Activated naive CD4-positive, alpha-beta T cell treated with anti-CD3 and anti-CD28 coated beads, Interleukin-2, amount 10 ng/mL, durations not matched to agents 7 days and 5 days (primary cell): ENCODE data around the gene GNA12.
"Not testable (repeated sequence)": the region's sequence is repeated elsewhere in the genome, so short reads cannot be mapped to it uniquely, and the experiment has no call there.

Experiments used
- CTCF ChIA-PET: fragments of 350-600 bp; sonication (Branson Sonifier 250); formaldehyde crosslinking; loops from one replicate; lab custom pipeline; 2021; ENCODE audit warnings: antibody characterized with exemption; lab: Charles Lee
- DNase-seq: peaks from one replicate; pipeline ENCODE4 v3.0.0-alpha.2; 2020
- H3K27ac Mint-ChIP-seq: one replicate; pipeline ENCODE4 v1.8.0; 2021; ENCODE audit warnings: mild to moderate bottlenecking, moderate library complexity, mixed read lengths
- H3K27me3 Mint-ChIP-seq: one replicate; pipeline ENCODE4 v1.8.0; 2021; ENCODE audit warnings: mild to moderate bottlenecking, mixed read lengths
- H3K36me3 Mint-ChIP-seq: one replicate; pipeline ENCODE4 v1.8.0; 2021; ENCODE audit warnings: mixed read lengths
- H3K4me1 Mint-ChIP-seq: one replicate; pipeline ENCODE4 v1.8.0; 2021; ENCODE audit warnings: mixed read lengths
- H3K4me3 Mint-ChIP-seq: one replicate; pipeline ENCODE4 v1.8.0; 2021; ENCODE audit warnings: mild to moderate bottlenecking, moderate library complexity, mixed read lengths
- H3K9me3 Mint-ChIP-seq: one replicate; pipeline ENCODE4 v1.8.0; 2021; ENCODE audit warnings: mixed read lengths

Gene GNA12

DNA sequence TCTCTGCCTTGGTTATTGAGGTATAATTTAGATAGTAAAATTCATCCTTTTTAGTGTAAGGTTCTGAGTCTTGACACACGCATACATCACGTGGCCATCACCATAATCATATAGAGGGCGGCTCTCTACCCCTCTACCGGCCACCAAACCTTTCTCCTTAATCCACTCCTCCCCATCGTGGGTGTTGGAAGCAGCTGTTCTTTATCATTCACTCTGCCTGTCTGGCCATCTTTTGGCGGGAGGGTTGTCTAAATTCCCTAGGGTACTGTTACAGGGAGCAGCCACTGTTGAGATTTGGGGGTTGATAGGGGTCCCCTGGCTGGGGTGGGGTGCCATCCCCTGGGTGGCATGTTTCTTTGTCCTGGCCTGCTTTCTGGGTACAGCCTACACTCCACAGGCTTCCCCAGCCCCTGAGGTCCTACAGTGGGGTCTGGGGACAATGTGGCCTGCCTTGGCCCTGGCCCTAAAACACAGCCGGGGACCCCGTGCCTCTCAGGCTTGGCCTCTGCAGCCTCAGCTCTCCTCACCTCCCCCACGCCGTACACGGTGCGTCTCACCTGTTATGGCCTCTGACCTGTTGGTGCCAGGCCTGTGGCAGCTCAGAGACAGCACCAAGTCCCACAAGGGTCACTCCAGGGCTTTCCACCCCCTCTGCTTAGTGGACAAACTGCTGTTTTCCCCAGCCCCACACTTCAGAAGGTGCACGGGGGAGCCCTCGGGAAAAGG lies 138.6 kb downstream of the GNA12 start:
- no peaks in the 10 kb centered on the region for H3K9me3 Mint-ChIP-seq
- no peaks in the 10 kb centered on the region for H3K36me3 Mint-ChIP-seq
- CTCF ChIA-PET, result interaction anchor here (0.6 to 16.7 kb wide), 4 partner anchors 24 to 159 kb away, joined by 3 to 222 read pairs (median 22); no protein-coding TSS in a partner anchor
- no peak overlapping the region for H3K4me3 Mint-ChIP-seq
- peaks cover 19% of the 10 kb centered on the region for H3K4me1 Mint-ChIP-seq
- H3K27ac Mint-ChIP-seq, result no peak overlapping the region
- no peak for DNase-seq
- peaks cover 80% of the 10 kb centered on the region for H3K27me3 Mint-ChIP-seq

DNA sequence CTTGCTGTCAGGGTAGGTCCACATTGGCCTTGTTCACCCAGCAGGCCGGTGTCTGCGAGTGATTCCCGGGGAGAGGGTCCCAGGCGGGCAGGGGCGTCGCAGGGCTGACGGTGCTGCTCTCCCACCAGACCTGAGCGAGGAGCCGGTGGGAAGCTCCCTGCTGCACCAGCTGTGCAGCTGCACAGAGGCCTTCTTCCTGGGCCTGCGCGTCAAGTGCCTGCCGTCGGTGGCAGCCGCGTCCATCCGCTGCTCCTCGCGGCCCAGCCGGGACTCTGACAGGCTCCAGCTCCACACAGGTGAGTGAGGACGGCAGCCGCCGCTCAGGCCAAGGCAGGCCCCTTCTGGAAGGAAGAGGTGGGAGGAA lies 141.5 kb downstream of the GNA12 start:
- Mint-ChIP-seq H3K4me1 (peaks cover 32% of the 10 kb centered on the region), H3K36me3 (no peaks in the 10 kb centered on the region), H3K9me3 (no peaks in the 10 kb centered on the region), H3K4me3 (no peak overlapping the region), H3K27ac (no peak overlapping the region), H3K27me3 (peaks cover 81% of the 10 kb centered on the region)
- no peak for DNase-seq
- CTCF ChIA-PET, result interaction anchor here (6.2 kb wide), 1 partner anchor 7 kb away, joined by 89 read pairs; no protein-coding TSS in a partner anchor

DNA sequence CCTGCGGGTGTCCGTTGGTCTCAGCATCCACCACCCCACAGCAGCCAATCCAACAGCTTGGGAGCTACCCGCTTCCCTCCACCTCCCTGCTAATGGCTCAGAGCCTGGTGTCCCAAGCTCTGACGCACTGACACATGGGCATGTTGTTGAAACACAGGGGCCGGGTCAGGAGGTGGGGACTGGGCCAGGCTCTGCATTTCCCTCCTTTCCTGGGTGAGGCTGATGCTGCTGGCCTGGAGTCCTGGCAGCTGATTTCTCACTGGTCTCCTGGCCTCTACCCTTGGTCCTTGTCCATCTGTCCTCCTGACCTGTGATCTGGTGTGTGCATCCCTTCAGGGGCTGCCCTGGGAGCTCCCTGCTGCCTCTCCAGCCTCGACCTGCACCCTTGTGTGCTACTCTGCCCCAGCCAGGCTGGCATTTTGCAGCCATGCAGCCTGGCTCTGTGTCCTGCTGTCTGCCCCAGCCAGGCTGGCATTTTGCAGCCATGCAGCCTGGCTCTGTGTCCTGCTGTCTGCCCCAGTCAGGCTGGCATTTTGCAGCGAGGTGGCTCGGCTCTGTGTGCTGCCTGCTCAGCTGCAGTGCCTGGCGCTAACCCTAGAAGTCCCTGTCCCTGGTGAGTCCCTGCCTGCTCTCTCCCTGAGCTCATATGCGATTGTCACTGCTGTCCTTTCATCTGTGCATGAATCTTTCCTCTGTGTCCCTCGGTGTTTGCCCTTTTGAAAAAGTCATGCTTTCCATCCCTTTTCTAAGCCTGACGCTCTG lies 142.1 kb downstream of the GNA12 start:
- peaks cover 76% of the 10 kb centered on the region for H3K27me3 Mint-ChIP-seq
- peaks cover 32% of the 10 kb centered on the region for H3K4me1 Mint-ChIP-seq
- H3K4me3 Mint-ChIP-seq, result no peak overlapping the region
- no peak for DNase-seq
- no peaks in the 10 kb centered on the region for H3K36me3 Mint-ChIP-seq
- CTCF ChIA-PET, result interaction anchor here (0.5 to 6.2 kb wide), 2 partner anchors 8 to 250 kb away, joined by 3 to 89 read pairs; no protein-coding TSS in a partner anchor
- no peaks in the 10 kb centered on the region for H3K9me3 Mint-ChIP-seq
- H3K27ac Mint-ChIP-seq, result no peak overlapping the region

DNA sequence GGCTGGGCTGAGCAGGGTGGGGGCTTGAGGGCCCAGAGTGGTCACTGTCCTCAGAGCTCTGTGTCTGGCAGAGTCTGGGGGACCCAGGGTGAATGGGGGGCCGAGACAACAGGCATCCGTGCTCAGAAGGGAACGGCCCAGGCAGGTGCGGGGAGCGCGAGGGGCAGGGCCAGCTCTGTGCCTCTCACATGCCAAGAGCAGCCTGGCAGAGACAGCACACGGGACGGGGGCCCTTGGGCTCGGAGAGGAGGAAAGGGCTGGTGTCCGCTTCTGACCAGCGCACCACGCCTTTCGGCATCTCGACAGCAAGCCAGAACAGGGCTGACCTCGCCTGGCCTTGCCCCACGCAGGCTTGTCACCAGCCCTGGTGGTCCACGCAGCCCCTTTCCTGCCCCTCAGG lies 142.7 kb downstream of the GNA12 start:
- no peak overlapping the region for H3K4me3 Mint-ChIP-seq
- peaks cover 70% of the 10 kb centered on the region for H3K27me3 Mint-ChIP-seq
- CTCF ChIA-PET, result interaction anchor here (0.5 to 6.2 kb wide), 2 partner anchors 9 to 249 kb away, joined by 3 to 89 read pairs; no protein-coding TSS in a partner anchor
- no peaks in the 10 kb centered on the region for H3K9me3 Mint-ChIP-seq
- DNase-seq, result no peak
- H3K27ac Mint-ChIP-seq, result no peak overlapping the region
- H3K4me1 Mint-ChIP-seq, result peaks cover 35% of the 10 kb centered on the region
- no peaks in the 10 kb centered on the region for H3K36me3 Mint-ChIP-seq

GRCh38 chr7:2700141-2700850 lies 143.8 kb downstream of the GNA12 start:
- Mint-ChIP-seq H3K9me3 (no peaks in the 10 kb centered on the region), H3K27me3 (peaks cover 61% of the 10 kb centered on the region), H3K36me3 (no peaks in the 10 kb centered on the region), H3K27ac (no peak overlapping the region), H3K4me3 (peak overlapping the region; percentile 26), H3K4me1 (peaks cover 35% of the 10 kb centered on the region)
- DNase-seq, result no peak
- CTCF ChIA-PET, result interaction anchor here (1.7 to 6.2 kb wide), 3 partner anchors 10 to 29 kb away, joined by 7 to 89 read pairs (median 11); no protein-coding TSS in a partner anchor

- peak overlapping the region; percentile 87 for H3K27ac Mint-ChIP-seq
Measured at GRCh38 chr7:2699289-2699620, 144.9 kb downstream of the GNA12 start.

DNA sequence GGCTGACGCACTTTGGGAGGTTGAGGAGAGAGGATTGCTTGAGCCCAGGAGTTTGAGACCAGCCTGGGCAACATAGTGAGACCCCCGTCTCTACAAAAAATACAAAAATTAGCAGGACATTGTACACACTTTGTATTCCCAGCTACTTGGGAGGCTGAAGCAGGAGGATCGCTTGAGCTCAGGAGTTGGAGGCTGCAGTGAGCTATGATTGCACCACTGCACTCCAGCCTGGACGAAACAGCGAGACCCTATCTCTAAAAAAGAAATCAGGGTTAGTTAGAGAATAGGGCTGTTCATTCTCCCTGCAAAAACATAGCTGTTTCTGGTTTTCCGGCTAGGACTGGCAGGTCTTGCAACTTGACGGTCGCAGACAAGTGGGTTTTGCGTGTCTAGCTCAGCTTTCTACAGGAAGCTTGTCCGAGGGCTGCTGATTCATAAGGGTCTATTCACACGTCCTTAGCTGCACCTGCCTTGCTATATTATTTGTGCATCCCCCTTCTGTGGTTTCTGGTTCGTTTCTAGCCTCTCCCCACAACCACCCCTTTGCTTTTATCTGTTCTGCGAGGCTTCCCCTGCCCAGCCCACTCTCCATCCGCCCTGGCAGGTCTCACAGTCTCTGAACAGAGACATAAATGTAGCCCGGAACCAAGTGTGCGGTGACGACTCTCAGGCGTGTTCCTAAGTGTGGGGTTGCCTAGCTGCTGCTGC lies 145.4 kb downstream of the GNA12 start:
- CTCF ChIA-PET, result interaction anchor here (0.8 to 6.2 kb wide), 9 partner anchors 11 to 131 kb away, joined by 3 to 89 read pairs (median 7); no protein-coding TSS in a partner anchor
- H3K4me3 Mint-ChIP-seq, result peak overlapping the region; percentile 57
- peak overlapping the region; percentile 87 for H3K27ac Mint-ChIP-seq
- H3K36me3 Mint-ChIP-seq, result no peaks in the 10 kb centered on the region
- peaks cover 35% of the 10 kb centered on the region for H3K4me1 Mint-ChIP-seq
- H3K9me3 Mint-ChIP-seq, result no peaks in the 10 kb centered on the region
- DNase-seq, result peak; percentile 84
- H3K27me3 Mint-ChIP-seq, result peaks cover 62% of the 10 kb centered on the region

More at GRCh38 chr7:2699289-2699620, 144.9 kb downstream of the GNA12 start:
- Mint-ChIP-seq H3K4me3 (peak overlapping the region; percentile 57), H3K4me1 (peaks cover 35% of the 10 kb centered on the region), H3K36me3 (no peaks in the 10 kb centered on the region), H3K27me3 (peaks cover 62% of the 10 kb centered on the region), H3K9me3 (no peaks in the 10 kb centered on the region)
- CTCF ChIA-PET, result interaction anchor here (0.8 to 6.2 kb wide), 7 partner anchors 11 to 28 kb away, joined by 3 to 89 read pairs (median 7); no protein-coding TSS in a partner anchor
- no peak for DNase-seq

GRCh38 chr7:2694122-2694436 lies 150.0 kb downstream of the GNA12 start:
- CTCF ChIA-PET, result interaction anchor here (1.9 kb wide), 1 partner anchor 16 kb away, joined by 6 read pairs; no protein-coding TSS in a partner anchor
- not testable (repeated sequence) for DNase-seq, H3K36me3 Mint-ChIP-seq, H3K4me3 Mint-ChIP-seq, H3K27ac Mint-ChIP-seq, H3K9me3 Mint-ChIP-seq
- Mint-ChIP-seq H3K27me3 (peaks cover 61% of the 10 kb centered on the region), H3K4me1 (peaks cover 19% of the 10 kb centered on the region)

DNA sequence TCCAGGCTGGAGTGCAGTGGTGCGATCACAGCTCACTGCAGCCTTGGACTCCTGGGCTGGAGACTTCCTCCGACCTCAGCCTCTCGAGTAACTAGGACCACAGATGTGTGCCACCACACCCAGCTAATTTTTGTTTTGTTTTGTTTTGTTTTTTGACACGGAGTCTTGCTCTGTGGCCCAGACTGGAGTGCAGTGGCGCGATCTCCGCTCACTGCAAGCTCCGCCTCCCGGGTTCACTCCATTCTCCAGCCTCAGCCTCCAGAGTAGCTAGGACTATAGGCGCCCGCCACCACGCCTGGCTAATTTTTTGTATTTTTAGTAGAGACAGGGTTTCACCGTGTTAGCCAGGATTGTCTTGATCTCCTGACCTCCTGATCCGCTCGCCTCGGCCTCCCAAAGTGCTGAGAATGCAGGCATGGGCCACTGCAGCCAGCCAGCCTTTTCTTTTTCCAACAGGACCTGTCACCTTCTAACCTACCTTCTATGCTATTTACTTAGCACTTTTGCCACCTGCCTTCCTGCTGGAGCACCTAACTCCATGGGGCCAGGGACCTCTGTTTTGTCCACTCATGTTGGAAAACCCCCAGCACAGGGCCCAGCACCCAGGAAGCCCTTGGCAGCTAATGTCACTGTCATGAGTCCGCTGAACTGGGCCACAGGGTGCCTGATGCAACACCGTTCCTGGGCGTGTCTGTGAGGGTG lies 150.5 kb downstream of the GNA12 start:
- H3K27me3 Mint-ChIP-seq, result peaks cover 61% of the 10 kb centered on the region
- H3K36me3 Mint-ChIP-seq, H3K9me3 Mint-ChIP-seq, DNase-seq, H3K27ac Mint-ChIP-seq, H3K4me3 Mint-ChIP-seq: not testable (repeated sequence)
- peaks cover 19% of the 10 kb centered on the region for H3K4me1 Mint-ChIP-seq
- CTCF ChIA-PET, result interaction anchor here (2.7 kb wide), 1 partner anchor 13 kb away, joined by 10 read pairs; no protein-coding TSS in a partner anchor

- DNase-seq, result no peak
- no peaks in the 10 kb centered on the region for H3K36me3 Mint-ChIP-seq
- peaks cover 63% of the 10 kb centered on the region for H3K27me3 Mint-ChIP-seq
- no peaks in the 10 kb centered on the region for H3K9me3 Mint-ChIP-seq
- H3K4me1 Mint-ChIP-seq, result peaks cover 13% of the 10 kb centered on the region
- no peak overlapping the region for H3K4me3 Mint-ChIP-seq
- CTCF ChIA-PET, result interaction anchor here (1.2 to 2.7 kb wide), 3 partner anchors 12 to 18 kb away, joined by 3 to 10 read pairs (median 4); no protein-coding TSS in a partner anchor
- H3K27ac Mint-ChIP-seq, result no peak overlapping the region
Measured at GRCh38 chr7:2692543-2692942, 151.6 kb downstream of the GNA12 start.

DNA sequence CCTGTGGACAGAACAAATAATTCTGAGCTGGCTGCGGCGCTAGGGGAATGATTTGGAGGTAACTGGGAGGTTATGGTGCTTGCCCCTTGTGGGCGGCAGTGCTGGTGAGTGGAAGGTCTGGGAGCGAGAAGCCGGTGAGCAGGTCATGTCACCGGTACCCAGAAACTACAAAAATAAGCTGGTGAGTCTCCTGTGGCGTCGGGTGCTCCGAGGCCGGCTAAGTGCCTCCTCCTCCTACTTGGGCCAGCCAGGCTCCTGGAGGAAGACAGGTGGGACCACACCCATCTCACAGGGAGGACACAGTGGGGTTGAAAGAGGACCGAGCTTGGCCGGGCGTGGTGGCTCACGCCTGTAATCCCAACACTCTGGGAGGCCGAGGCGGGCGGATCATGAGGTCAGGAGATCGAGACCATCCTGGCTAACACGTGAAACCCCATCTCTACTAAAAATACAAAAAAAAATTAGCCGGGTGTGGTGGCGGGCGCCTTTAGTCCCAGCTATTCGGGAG lies 152.1 kb downstream of the GNA12 start:
- DNase-seq, H3K27ac Mint-ChIP-seq, H3K36me3 Mint-ChIP-seq, H3K9me3 Mint-ChIP-seq, H3K4me3 Mint-ChIP-seq: not testable (repeated sequence)
- Mint-ChIP-seq H3K27me3 (peaks cover 69% of the 10 kb centered on the region), H3K4me1 (peaks cover 13% of the 10 kb centered on the region)
- CTCF ChIA-PET, result interaction anchor here (1.2 to 2.7 kb wide), 3 partner anchors 11 to 19 kb away, joined by 3 to 10 read pairs (median 4); no protein-coding TSS in a partner anchor

DNA sequence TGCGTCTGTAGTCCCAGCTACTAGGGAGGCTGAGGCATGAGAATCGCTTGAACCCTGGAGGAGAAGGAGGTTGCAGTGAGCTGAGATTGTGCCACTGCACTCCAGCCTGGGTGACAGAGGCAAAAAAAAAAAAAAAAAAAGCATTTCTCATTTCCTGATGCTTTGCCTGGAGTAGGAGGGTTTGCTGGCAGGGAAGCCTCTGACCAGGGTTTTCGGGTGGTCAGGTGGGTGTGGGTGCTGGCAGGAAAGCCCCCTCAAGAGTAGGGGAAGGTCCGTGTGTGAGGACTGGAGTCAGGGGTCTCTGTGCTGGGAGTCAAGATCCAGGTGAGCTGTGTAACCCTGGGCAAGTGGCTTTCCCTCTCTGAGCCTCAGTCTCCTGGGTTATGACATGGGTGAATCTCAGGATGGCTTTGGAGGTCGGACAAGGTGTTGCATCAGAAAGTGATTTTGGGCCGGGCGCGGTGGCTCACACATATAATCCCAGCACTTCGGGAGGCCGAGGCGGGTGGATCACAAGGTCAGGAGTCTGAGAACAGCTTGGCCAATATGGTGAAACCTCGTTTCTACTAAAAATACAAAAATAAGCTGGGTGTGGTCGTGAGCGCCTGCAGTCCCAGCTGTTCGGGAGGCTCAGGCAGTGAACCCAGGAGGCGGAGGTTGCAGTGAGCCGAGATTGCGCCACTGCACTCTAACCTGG lies 152.9 kb downstream of the GNA12 start:
- no peaks in the 10 kb centered on the region for H3K36me3 Mint-ChIP-seq
- CTCF ChIA-PET, result interaction anchor here (1.2 to 2.7 kb wide), 3 partner anchors 11 to 19 kb away, joined by 3 to 10 read pairs (median 4); no protein-coding TSS in a partner anchor
- DNase-seq, result no peak
- H3K4me3 Mint-ChIP-seq, result no peak overlapping the region
- H3K27ac Mint-ChIP-seq, result no peak overlapping the region
- peaks cover 11% of the 10 kb centered on the region for H3K4me1 Mint-ChIP-seq
- H3K27me3 Mint-ChIP-seq, result peaks cover 77% of the 10 kb centered on the region
- H3K9me3 Mint-ChIP-seq, result no peaks in the 10 kb centered on the region
